HG03095 (cell line): ENCODE results near the gene RAB40A.
"Not testable (repeated sequence)": the region's sequence is repeated elsewhere in the genome, so short reads cannot be mapped to it uniquely, and the experiment has no call there.

Experiments used
- ATAC-seq: cut with Tn5 transposase; IDR thresholded peaks from one replicate; pipeline ENCODE4 v1.9.1; 2021; ENCODE audit warnings: moderate library complexity; ENCODE audit not compliant: unreplicated experiment

RAB40A gene

DNA sequence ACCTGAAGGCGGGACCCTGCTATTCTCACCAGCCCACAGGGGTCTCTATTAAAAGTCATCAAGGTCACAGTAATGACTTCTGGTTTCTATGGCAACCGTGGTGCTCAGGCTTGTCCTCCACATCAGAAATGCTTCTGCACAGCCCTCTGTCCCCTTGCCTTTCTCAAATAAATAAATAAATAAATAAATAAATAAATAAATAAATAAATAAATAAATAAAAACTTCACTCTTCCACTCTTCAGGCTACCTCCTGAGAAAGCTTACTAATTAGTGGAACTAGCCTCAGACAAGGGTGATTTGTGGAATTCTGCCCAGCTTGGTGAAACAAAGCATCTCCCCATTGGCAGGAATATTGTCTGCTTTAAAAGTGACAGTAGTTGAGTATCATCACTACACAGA, 5.5 kb upstream of the RAB40A start:
- ATAC-seq = no peak

DNA sequence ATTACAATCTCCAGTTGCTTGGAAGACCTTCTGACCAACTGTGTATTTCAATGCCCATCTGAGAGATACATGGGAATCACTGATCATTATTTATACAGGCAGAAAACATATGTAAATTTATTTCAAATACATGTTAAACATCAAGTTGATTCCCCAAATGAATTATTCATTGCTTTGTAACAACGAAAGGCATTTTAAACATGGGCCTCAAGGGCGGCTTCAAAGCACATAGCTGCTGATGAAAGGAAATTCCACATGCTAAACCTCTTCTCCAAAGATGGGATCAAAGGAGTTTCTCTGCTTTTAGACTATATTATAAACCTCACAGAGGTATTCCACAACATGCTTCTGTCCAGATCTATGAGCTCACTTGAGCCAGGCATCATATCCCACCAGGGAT, 4.3 kb upstream of the RAB40A start:
- ATAC-seq = no peak

DNA sequence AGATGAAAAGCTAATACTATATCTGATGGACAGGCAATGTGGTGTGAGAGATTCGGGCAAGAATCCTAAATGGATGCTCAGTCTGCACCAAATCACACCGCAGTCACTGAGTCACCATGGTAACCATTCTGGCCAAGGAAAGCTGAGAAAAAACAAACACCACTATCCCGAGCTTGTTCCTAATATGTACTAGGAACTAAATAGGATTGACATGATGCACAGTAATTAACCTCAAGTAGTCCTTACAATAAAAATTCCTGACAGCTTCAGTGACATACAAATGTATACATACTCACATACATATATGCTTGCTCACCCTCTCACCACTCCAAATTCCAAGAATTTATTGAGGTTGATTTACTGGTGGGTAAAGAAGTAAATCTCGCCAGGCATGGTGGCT, 1.1 kb upstream of the RAB40A start:
- ATAC-seq = no peak

DNA sequence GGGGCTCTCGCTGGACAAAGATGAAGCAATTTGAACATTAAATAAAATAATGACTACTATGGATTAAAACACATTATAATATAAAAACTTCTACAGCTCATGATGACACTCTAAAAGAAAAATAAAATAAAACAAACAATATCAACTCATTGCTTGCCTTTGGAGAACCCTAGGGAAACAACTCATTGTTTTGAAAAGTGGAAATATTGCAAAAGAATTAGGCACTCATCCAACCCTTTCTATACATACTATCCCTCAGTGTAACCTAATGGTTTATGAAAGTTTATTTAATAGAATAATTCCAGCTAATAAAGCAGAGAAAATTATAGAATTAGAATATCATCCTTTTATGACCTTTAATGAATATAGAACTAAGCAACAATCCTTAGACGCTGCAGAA, 718 bp downstream of the RAB40A start:
- no peak for ATAC-seq

DNA sequence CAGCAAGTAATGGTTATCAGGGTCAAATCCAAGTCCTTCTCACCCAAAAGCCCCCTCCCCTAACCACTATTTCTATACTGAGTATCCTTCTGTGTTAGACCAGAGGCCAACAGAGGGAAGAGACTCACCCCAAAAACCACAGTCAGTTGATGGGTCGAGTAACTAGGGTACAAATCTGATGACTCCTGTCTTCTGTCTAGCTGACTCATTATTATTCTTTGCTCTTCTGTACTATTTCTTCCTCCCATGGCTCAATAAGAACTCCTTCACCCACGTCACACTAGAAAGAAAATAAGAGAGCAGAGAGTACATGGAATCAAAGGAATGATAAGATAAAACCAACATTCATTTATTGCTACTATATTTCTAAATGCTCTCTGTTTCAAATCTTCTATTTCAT, 2.0 kb downstream of the RAB40A start:
- no peak for ATAC-seq

DNA sequence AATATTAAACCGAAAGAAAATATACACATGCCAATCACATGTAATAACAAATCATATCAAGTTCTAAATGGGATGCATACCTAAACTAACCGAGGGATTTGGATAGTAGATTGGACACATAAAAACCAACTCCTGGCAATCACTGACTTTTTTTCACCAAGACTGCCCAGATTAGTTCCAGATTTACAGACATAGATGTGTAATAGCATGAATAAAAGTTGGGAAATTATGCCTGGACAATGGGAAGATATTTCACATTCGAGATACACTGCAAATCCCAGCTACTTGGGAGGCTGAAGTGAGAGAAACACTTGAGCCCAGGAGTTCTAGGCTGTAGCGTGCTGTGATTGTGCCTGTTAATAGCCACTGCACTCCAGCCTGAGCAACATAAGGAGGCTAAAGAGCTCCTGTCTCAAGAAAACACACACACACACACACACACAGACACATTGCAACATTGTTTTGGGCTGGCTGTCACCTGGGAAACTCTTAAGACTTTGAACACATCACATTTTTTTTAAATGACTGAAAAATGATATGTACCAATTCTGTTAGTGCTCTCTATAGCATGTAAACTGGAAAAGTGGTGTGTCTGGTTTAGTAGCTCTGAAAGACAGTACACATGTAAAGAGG, 5.7 kb downstream of the RAB40A start:
- ATAC-seq = no peak

DNA sequence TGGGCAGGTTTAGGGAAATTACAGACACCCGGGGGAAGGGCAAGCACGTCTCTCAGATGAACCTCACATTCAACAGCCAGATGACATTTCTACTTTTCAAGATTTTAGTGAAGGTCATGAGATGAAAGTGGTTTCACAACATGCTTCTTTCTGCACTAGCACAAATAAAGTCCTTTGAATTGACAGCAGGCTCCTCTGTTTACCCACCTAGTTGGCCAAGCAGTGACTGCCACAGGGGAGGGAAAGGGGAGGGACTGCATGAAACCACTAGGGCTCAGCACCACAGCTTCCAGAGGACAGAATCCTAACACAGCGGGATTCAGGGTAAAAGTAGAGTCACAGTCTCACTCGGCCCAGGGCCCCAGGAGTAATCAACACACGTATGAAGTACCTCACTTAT, 6.2 kb downstream of the RAB40A start:
- no peak for ATAC-seq

DNA sequence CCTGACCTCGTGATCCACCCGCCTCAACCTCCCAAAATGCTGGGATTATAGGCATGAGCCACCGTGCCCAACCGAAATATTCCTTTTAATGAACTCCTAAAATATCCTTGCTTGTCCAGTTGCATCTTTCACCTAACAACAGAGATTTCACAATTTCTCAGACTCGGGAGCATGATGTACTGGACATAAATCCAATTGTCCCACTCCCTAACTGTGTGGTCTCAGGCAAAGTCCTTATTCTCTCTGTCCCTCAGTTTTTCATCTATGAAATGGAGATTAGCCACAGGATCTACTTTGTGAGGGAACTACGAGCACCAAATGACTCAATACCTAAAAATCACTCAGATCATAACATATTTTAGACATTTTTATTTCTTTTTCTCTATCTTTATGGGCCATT, 9.3 kb downstream of the RAB40A start:
- ATAC-seq = no peak

DNA sequence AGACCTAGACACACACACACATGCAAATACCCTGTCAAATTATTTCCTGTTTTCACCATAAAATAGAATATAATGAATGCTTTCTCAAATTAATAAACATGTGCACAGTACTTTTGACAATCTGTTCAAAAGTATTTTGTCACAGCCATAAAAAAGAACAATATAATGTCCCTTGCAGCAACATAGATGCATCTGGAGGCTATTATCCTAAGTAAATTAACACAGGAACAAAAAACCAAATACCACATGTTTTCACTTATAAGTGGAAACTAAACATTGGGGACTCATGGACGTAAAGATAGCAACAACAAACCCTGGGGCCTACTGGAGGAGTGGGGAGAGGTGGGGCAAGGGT, 15.5 kb downstream of the RAB40A start:
- ATAC-seq = no peak

DNA sequence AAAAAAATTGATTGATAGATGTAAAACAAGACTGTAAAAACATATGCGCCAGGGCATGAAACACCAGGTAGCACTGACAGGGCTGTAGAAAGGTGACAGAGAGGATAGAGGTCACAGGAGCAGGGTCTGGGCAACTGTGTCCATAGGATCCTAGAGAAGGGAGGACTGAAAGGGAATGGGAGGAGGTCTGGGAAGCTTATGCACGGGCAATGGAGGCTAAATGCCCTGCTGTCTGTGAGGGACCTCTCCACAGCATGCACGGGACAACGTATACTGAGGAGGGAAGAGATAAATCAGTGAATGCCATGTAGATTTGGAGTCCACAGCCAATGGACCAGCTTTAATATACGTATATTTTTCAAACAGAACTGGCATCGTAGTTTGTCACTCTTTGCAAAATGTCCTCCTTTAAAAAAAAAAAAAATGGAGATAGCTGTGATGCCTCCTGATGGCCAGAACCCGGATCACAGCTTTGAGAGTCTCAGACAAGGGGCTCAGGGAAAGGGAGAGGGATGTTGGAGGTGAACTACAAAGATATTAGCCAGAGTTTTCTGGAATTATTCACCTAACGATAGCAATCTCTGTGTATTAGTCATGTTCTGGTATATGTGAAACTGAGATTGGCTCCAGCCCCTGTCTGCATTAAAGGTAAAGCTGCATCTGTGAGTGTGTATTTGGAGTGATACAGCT, 16.0 kb downstream of the RAB40A start:
- ATAC-seq = no peak

DNA sequence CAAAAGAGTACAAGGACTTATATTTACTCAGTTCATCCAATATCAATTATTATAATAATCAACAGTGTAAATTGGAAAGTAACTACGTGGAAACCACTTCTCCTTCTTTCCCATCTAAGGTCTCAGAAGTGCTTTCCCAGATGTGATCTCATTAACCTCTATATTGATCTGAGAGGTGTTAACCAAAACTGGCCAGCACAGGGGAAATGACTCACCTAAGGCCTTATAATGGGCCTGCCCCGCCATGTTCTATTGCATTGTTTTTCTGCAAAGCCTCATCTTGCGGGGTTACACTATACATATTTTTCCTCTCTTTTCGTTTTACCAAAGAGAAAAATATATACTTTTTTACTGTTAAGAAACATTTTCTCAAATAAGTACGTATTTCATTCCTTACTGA, 20.5 kb downstream of the RAB40A start:
- no peak for ATAC-seq

DNA sequence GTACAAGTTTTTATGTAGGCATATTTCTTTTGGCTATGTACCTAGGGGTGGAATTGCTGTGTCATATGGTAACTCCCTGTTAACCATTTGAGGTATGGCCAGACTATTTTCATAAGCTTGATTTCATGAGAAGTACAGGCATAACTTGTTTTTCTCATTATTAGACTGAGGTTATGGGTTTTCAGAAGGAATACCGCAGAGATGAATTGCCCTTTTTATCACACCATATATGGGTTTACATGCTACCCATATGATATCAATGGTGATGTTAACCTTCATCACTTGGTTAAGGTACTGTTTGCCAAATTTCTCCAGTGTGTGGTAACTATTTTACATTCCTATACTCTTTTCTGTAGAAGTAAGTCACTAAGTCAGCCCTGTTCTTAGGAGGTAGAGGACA, 23.5 kb downstream of the RAB40A start:
- no peak for ATAC-seq

DNA sequence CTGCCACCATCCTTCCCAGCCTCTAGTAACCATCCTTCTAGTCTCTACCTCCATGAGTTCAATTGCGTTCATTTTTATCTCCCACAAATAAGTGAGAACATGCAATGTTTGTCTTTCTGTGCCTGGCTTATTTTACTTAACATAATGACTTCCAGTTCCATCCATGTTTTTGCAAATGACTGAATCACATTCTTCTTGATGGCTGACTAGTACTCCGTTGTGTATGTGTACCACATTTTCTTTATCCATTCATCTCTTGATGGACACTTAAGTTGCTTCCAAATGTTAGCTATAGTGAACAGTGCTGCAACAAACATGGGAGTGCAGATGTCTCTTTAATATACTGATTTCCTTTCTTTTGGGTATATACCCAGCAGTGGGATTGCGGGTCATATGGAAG, 25.7 kb downstream of the RAB40A start:
- ATAC-seq = not testable (repeated sequence)

DNA sequence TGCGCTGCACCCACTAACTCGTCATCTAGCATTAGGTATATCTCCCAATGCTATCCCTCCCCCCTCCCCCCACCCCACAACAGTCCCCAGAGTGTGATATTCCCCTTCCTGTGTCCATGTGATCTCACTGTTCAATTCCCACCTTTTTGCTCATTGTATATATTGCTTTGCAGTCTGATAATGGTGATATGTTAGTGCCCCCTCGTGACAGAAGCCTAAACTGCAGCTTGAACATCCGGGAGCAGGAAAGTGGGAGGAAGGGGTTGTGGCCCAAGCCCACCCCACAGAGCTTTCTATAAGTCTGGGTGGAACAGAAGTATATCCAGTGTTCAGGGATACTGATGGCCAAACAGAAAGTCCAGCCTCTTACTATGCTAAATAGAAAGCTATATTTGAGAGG, 29.6 kb downstream of the RAB40A start:
- ATAC-seq = not testable (repeated sequence)

DNA sequence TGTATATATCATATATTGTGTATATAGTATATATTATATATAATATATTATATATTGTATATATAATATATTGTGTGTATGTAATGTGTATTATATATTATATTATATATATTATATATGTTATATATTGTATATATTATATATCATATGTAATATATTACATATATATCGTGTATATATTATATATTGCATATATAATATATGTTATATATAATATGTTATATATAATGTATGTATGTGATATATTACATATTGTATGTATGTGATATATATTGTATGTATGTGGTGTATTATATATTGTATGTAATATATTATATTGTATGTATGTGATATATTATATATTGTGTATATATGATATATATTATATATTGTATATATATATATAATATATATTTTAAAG, 30.5 kb downstream of the RAB40A start:
- ATAC-seq = no peak

DNA sequence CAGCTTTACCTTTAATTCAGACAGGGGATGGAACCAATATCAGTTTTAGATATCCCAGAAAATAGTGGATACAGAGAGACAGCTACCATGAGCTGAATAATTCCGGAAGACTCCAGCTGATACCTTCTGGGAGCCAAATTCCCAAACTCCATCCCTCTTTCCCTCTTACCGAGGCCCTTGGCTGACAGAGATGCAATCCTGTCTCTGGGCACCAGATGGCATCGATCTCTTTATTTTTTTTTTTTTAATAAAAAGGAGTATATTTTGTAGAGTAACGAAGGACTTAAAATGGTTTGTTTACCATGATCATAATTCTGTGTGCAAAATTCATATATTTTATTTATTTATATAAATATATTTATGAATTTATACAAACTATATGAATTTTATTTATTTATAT, 31.0 kb downstream of the RAB40A start:
- no peak for ATAC-seq

DNA sequence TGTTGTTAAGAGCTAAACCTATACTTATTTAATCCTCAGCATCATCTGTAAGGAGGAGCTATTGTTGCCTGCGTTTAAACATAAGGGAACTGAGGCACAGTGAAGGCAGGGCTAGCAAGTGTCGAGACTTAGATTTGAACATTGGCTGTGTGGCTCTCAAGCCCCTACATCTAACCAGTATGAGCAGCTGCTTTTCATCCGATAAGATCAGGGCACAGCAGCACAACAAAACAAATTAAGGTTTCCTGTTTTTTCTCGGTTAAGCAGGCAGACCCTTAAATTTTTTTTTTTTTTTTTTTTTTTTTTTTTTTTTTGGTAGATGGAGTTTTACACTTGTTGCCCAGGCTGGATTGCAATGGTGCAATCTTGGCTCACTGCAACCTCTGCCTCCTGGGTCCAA, 35.6 kb downstream of the RAB40A start:
- no peak for ATAC-seq

DNA sequence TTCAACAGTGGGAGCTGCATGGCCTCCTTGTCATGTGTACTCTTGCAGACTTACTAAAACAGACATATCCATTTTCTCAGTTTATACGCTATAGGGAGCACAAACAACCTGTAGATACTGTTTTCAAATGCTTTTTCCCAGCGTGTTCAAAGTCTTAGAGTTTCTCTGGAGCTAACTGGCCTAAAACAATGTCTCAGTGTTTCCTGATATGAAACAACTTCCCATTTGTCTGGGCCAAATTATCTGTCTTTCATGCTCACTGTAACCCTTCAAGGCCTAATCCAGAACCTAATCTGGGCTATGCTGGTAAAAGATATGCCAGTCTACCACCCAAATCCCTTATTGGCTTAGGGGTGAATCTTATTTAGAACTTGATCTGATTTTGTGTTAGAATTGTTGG, 38.8 kb downstream of the RAB40A start:
- no peak for ATAC-seq

DNA sequence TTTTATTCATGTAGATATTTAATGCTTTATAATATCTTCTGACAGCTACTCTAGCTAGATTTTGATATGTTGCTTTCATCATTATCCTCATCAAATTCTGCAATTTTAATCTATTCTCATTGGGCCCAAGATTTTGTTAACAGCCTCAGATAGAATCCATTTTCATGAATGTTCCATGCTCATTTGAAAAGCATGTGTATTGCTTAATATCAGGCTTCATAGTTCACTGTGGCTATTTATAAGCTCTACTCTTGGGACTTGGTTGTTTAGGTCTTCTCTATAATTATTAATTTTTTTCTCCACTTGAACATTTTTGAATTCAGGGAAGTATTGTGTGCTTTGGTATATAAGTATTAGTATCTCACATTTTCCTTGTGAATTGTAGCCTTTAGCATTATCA, 41.8 kb downstream of the RAB40A start:
- no peak for ATAC-seq

DNA sequence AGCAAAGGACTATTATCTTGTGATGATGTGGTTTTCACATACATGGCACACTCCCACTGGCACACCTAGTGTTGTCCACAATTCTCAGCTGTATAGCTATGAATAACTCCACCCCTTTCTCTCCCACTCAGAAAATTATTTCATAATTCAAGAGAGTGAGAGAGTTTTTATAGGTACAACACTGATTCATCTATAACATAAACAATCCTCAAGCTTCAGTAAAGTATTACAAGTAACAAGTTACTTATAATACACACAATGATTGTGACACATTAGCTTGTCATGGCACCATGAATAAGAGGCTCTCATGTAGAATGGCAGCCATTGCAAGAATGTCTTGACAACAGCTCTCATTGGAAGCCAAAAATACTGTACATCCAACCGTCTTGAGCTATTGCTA, 43.9 kb downstream of the RAB40A start:
- ATAC-seq = no peak

DNA sequence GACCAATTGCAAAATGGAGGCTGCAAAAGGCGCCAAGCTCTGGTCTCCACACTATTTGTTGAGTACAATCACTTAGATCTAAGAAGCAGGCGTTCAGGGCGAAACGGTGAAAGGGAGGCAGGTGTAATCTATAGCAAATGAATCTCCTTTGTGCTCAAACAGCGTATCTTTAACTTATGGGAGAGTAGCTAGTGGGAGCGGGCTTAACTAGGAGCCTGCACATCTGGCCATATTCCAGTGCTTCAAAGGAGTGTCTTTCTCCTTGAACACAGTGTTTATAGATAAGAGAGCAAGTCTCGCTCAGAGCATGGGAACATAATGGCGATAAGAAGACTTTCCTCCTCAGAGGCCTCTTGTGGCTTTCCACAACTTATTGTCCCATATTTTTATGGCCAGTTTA, 49.3 kb downstream of the RAB40A start:
- ATAC-seq = not testable (repeated sequence)

DNA sequence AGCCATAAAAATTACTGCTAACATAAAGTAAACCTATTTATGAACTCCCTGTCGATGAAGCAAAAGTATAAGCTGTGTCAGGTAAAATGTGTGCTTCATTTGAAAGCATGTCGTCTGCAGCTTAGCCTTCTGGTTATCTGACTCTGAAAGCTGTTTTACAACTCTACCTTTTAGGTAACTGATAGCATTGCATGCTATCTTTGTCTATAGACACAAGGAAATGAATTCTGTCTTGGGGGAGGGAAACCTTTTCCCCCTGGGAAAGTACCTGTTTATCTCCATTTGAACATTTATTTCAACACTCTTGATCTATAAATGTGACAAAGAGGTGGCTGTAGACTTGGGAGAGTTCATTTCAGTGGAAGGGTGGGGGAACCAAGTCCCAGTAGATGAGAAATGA, 51.4 kb downstream of the RAB40A start:
- no peak for ATAC-seq

DNA sequence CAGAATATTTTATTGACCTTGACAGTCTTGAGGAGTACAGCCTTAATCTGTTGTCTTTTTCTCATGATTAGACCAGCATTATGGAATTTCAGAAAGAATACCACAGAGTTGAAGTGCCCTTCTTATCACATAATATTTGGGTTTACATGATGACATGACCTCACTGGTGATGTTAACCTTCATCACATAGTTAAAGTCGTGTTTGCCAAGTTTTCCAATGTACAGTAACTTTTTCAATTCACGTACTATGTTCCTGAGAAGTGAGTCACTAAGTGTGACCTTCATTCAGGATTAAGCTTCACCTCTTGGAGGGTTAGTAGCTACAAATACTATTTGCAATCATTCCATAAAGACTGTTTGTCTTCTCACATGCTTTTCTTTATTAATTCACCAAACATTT, 52.1 kb downstream of the RAB40A start:
- ATAC-seq = no peak
